Hepatocyte (in vitro differentiated cells): ENCODE data around the gene USP24. TPM values are rescaled to one million over a fixed set of nuclear protein-coding genes. Genes with fewer than 3 reads are reported as not detected.

Source experiments
- DNase-seq: peaks from one replicate; pipeline ENCODE4 v3.0.0-alpha.2; 2016; ENCODE audit warnings: low spot score
- H2AFZ ChIP-seq: fragments of 200-600 bp; sonication (generic); 2 replicates; pipeline ENCODE4 v1.6.0; 2016; ENCODE audit warnings: antibody characterized with exemption, mild to moderate bottlenecking
- H3K27ac ChIP-seq: fragments of 200-600 bp; sonication (generic); 2 replicates; pipeline ENCODE4 v1.5.1; 2016; ENCODE audit warnings: mild to moderate bottlenecking
- H3K27me3 ChIP-seq: fragments of 200-600 bp; sonication (generic); 2 replicates; pipeline ENCODE4 v1.6.1; 2016
- H3K36me3 ChIP-seq: fragments of 200-600 bp; sonication (generic); replicated peaks from 2 replicates; pipeline ENCODE4 v1.5.1; 2016; ENCODE audit warnings: low read depth; ENCODE audit not compliant: insufficient read depth
- H3K4me1 ChIP-seq: fragments of 200-600 bp; sonication (generic); 2 replicates; pipeline ENCODE4 v1.5.1; 2016; ENCODE audit warnings: mild to moderate bottlenecking, moderate library complexity; ENCODE audit not compliant: insufficient read depth
- H3K4me2 ChIP-seq: fragments of 200-600 bp; sonication (generic); 2 replicates; pipeline ENCODE4 v1.6.0; 2016
- H3K4me3 ChIP-seq: fragments of 200-600 bp; sonication (generic); 2 replicates; pipeline ENCODE4 v1.5.1; 2016; ENCODE audit warnings: mild to moderate bottlenecking
- H3K79me2 ChIP-seq: fragments of 200-600 bp; sonication (generic); 2 replicates; pipeline ENCODE4 v1.6.0; 2017; ENCODE audit warnings: mild to moderate bottlenecking
- H3K9me2 ChIP-seq: fragments of 200-600 bp; sonication (generic); replicated peaks from 2 replicates; pipeline ENCODE4 v1.6.0; 2017; ENCODE audit warnings: mild to moderate bottlenecking; ENCODE audit not compliant: insufficient read depth
- H3K9me3 ChIP-seq: fragments of 200-600 bp; sonication (generic); 2 replicates; pipeline ENCODE4 v1.5.1; 2016; ENCODE audit warnings: low read depth, mild to moderate bottlenecking
- H4K20me1 ChIP-seq: fragments of 200-600 bp; sonication (generic); 2 replicates; pipeline ENCODE4 v1.6.0; 2016; ENCODE audit warnings: mild to moderate bottlenecking; ENCODE audit not compliant: insufficient read depth, poor library complexity, severe bottlenecking
- EZH2 ChIP-seq: fragments of 200-600 bp; sonication (generic); IDR thresholded peaks from 2 replicates; pipeline ENCODE4 v1.6.1; 2016; ENCODE audit warnings: antibody characterized with exemption, mild to moderate bottlenecking, borderline replicate concordance
- EZH2phosphoT487 ChIP-seq: fragments of 200-600 bp; sonication (generic); IDR thresholded peaks from one replicate; pipeline ENCODE4 v1.6.1; 2018; ENCODE audit warnings: antibody characterized with exemption, mild to moderate bottlenecking, low read depth, moderate library complexity; ENCODE audit not compliant: unreplicated experiment, severe bottlenecking
- WGBS: methylation state at CpG from one replicate; pipeline ENCODE4 v1.1.6; 2016; ENCODE audit warnings: low lambda C conversion rate; ENCODE audit errors: missing lambda C conversion rate; 5-methylcytosine and 5-hydroxymethylcytosine counted together
- polyA plus RNA-seq: library from polyadenylated mRNA; unstranded; fragments of >200 nt; fragmentation: Nextera tagmentation; extraction: Ambion mirVana; gene quantifications from 2 replicates; pipeline ENCODE4 v1.2.1, GENCODE V29; 2016
- total RNA-seq: library from RNA; depleted of rRNA; stranded (reverse); fragments of >200 nt; gene quantifications from 2 replicates; pipeline ENCODE4 v1.2.3, GENCODE V29; 2014
- TF ChIP-seq, protein P1 (sequence below): fragments of 200-600 bp; sonication (generic); IDR thresholded peaks from 2 replicates; pipeline ENCODE4 v1.5.1; 2016; ENCODE audit warnings: antibody characterized with exemption, mild to moderate bottlenecking; ENCODE audit not compliant: poor library complexity

USP24 gene
- total and polyA plus RNA-seq, 2 experiments from 2014 or later, result 9.3 to 41.9 TPM

DNA sequence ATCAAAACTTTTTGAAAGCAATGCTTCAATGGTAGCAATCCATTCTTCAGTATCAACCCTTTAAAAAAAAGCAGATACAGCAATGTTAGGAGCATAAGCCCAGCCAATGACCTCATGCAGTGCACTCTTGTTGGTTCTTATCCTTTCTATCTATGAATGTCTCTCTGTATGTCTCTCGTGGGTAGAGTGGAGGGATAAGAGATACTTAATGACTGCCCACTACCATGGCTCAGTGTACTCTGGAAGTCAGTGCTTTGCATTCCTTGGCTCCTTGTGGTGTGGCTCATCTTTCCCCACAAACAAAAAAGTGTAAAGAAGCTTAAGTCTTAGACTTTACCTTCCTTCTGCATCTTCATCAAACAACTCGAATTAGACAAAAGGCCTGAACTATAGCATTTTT, 125.5 kb downstream of the USP24 start:
- no peaks in the 10 kb centered on the region for H3K36me3 ChIP-seq
- no peaks in the 10 kb centered on the region for H3K9me2 ChIP-seq
- no peaks in the 10 kb centered on the region for H3K4me1 ChIP-seq
- no peak overlapping the region for H3K4me2 ChIP-seq
- H3K79me2 ChIP-seq, result no peaks in the 10 kb centered on the region
- TF ChIP-seq EZH2phosphoT487, result no peak
- TF ChIP-seq, protein P1, sequence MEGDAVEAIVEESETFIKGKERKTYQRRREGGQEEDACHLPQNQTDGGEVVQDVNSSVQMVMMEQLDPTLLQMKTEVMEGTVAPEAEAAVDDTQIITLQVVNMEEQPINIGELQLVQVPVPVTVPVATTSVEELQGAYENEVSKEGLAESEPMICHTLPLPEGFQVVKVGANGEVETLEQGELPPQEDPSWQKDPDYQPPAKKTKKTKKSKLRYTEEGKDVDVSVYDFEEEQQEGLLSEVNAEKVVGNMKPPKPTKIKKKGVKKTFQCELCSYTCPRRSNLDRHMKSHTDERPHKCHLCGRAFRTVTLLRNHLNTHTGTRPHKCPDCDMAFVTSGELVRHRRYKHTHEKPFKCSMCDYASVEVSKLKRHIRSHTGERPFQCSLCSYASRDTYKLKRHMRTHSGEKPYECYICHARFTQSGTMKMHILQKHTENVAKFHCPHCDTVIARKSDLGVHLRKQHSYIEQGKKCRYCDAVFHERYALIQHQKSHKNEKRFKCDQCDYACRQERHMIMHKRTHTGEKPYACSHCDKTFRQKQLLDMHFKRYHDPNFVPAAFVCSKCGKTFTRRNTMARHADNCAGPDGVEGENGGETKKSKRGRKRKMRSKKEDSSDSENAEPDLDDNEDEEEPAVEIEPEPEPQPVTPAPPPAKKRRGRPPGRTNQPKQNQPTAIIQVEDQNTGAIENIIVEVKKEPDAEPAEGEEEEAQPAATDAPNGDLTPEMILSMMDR, result no peak
- TF ChIP-seq EZH2, result no peak
- no peak for DNase-seq
- 86% methylated on average over 2 of the region's 2 CpGs for WGBS
- H3K27ac ChIP-seq, result no peak overlapping the region
- no peaks in the 10 kb centered on the region for H3K9me3 ChIP-seq
- no peaks in the 10 kb centered on the region for H3K27me3 ChIP-seq
- no peak overlapping the region for H3K4me3 ChIP-seq
- H4K20me1 ChIP-seq, result no peaks in the 10 kb centered on the region
- H2AFZ ChIP-seq, result no peak overlapping the region

DNA sequence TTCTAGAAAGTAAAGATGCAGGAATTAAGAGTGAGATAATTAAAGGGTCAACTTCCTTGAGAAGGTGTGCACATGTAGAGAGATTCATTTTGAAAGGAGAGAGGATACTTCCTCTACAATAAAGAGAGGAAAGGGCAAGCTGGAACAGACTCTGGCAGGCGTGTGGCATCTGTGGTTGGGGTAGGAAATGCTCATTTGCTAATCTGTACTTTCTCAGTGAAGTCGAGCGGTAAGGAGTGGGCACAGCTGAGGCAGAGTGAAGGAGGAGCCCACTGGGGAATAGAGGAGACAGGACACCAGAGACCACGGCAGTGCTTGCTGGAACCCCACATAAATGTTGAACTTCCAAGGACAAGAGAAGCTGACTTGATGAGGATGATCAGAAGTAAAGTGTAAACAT, 126.8 kb downstream of the USP24 start:
- no peak overlapping the region for H3K4me3 ChIP-seq
- H4K20me1 ChIP-seq, result no peaks in the 10 kb centered on the region
- no peak overlapping the region for H2AFZ ChIP-seq
- H3K9me3 ChIP-seq, result no peaks in the 10 kb centered on the region
- no peak overlapping the region for H3K4me2 ChIP-seq
- H3K27me3 ChIP-seq, result no peaks in the 10 kb centered on the region
- no peaks in the 10 kb centered on the region for H3K79me2 ChIP-seq
- DNase-seq, result no peak
- no peaks in the 10 kb centered on the region for H3K36me3 ChIP-seq
- H3K27ac ChIP-seq, result no peak overlapping the region
- TF ChIP-seq EZH2phosphoT487 (no peak), EZH2 (no peak)
- TF ChIP-seq, protein P1, result no peak
- no peaks in the 10 kb centered on the region for H3K4me1 ChIP-seq
- no peaks in the 10 kb centered on the region for H3K9me2 ChIP-seq
- 93% methylated on average over 4 of the region's 4 CpGs for WGBS

- Histone ChIP-seq H3K36me3 (no peaks in the 10 kb centered on the region), H3K9me2 (no peaks in the 10 kb centered on the region), H2AFZ (no peak overlapping the region), H3K9me3 (no peaks in the 10 kb centered on the region), H3K79me2 (no peaks in the 10 kb centered on the region), H3K27me3 (no peaks in the 10 kb centered on the region), H3K4me1 (no peaks in the 10 kb centered on the region), H3K4me3 (no peak overlapping the region), H3K4me2 (no peak overlapping the region), H4K20me1 (no peaks in the 10 kb centered on the region), H3K27ac (no peak overlapping the region)
- no peak for DNase-seq
- TF ChIP-seq, protein P1, result no peak
- TF ChIP-seq EZH2phosphoT487, result no peak
- no peak for TF ChIP-seq EZH2
- WGBS, result 95% methylated on average over 3 of the region's 3 CpGs
Observed at GRCh38 chr1:55087439-55087838, 127.7 kb downstream of the USP24 start.

DNA sequence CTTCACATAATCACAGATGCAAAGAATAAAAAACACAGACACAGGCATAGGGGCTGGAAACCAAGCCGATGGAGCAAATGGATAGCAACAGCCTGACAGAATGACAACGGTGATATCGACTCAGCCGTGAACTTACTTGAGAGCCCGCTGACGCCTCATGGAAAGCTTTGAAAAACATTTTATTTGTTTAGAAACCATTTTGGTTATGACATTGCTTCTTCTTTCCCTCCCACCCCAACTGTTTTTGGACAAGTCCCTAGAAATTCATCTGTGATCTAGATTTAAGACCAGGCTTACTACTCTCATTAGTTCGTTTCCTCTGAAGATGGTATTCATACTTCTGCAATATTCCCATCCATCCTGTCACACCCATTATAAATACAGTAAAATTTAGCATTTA, 130.9 kb downstream of the USP24 start:
- WGBS, result 94% methylated on average over 7 of the region's 7 CpGs
- no peak overlapping the region for H2AFZ ChIP-seq
- H3K4me3 ChIP-seq, result no peak overlapping the region
- H3K79me2 ChIP-seq, result no peaks in the 10 kb centered on the region
- H3K4me1 ChIP-seq, result no peaks in the 10 kb centered on the region
- H3K9me2 ChIP-seq, result no peaks in the 10 kb centered on the region
- DNase-seq, result no peak
- H3K36me3 ChIP-seq, result no peaks in the 10 kb centered on the region
- no peaks in the 10 kb centered on the region for H3K27me3 ChIP-seq
- no peak overlapping the region for H3K27ac ChIP-seq
- H3K4me2 ChIP-seq, result no peak overlapping the region
- no peaks in the 10 kb centered on the region for H3K9me3 ChIP-seq
- TF ChIP-seq EZH2 (no peak), EZH2phosphoT487 (no peak)
- TF ChIP-seq, protein P1, result no peak
- no peaks in the 10 kb centered on the region for H4K20me1 ChIP-seq
